H1 (cell line): ENCODE results near the gene ARHGEF38. TPM values are rescaled to one million over a fixed set of nuclear protein-coding genes. Genes with fewer than 3 reads are reported as not detected.

Experiments
- CTCF ChIA-PET: fragments of 300-600 bp; sonication (Branson Sonifier 250); formaldehyde crosslinking; loops from one replicate; lab custom pipeline; 2021; ENCODE audit not compliant: partially characterized antibody; lab: Charles Lee
- POLR2A ChIA-PET: fragments of 300-600 bp; sonication (Branson Sonifier 250); formaldehyde crosslinking; loops from one replicate; lab custom pipeline; 2021; ENCODE audit warnings: inconsistent platforms; ENCODE audit not compliant: partially characterized antibody; lab: Charles Lee
- DNase-seq, 2 experiments: peaks; one replicate each; pipeline versions ENCODE4 v3.0.0 to v3.0.0-alpha.2; 2010 to 2022; ENCODE audit warnings: low spot score in 2 of 2, low read depth in 1 of 2, mixed read lengths in 1 of 2
- FAIRE-seq: peaks from 2 replicates; lab custom pipeline; 2011; peaks lifted over from hg19 to GRCh38; lab: Jason Lieb, UNC
- H2AFZ ChIP-seq: 2 replicates; pipeline ENCODE4 v1.8.1; 2012; ENCODE audit warnings: low read length, inconsistent platforms
- H2AK5ac ChIP-seq: 2 replicates; pipeline ENCODE4 v1.6.1; 2013; ENCODE audit warnings: low read depth, low read length
- H2BK120ac ChIP-seq: replicated peaks from 2 replicates; pipeline ENCODE3; 2013; ENCODE audit warnings: low read depth, low read length, inconsistent platforms
- H2BK12ac ChIP-seq: 2 replicates; pipeline ENCODE4 v1.6.1; 2013; ENCODE audit warnings: low read depth, low read length
- H2BK15ac ChIP-seq: 2 replicates; pipeline ENCODE4 v1.6.1; 2013; ENCODE audit warnings: low read length
- H2BK20ac ChIP-seq: 2 replicates; pipeline ENCODE4 v1.6.1; 2013; ENCODE audit warnings: low read length
- H2BK5ac ChIP-seq: 2 replicates; pipeline ENCODE4 v1.6.1; 2013; ENCODE audit warnings: low read depth, low read length
- H3K14ac ChIP-seq: 2 replicates; pipeline ENCODE4 v1.6.1; 2013; ENCODE audit warnings: inconsistent platforms; ENCODE audit not compliant: insufficient read length
- H3K18ac ChIP-seq: 2 replicates; pipeline ENCODE4 v1.6.1; 2013; ENCODE audit warnings: low read length; ENCODE audit errors: extremely low read depth
- H3K23ac ChIP-seq: 2 replicates; pipeline ENCODE4 v1.6.1; 2013; ENCODE audit warnings: inconsistent platforms; ENCODE audit not compliant: insufficient read length
- H3K23me2 ChIP-seq: 2 replicates; pipeline ENCODE4 v1.6.1; 2013; ENCODE audit warnings: low read depth, low read length
- H3K27ac ChIP-seq: 2 replicates; pipeline ENCODE4 v1.6.1; 2011; ENCODE audit warnings: low read depth, low read length, inconsistent platforms
- H3K27me3 ChIP-seq, 4 experiments: replicated peaks in 1 of 4; 1 replicate in 1 of 4; 2 replicates in 3 of 4; pipeline versions ENCODE4 v1.6.1 to v1.8.1; 2011 to 2013; ENCODE audit warnings: low read length in 3 of 4, mild to moderate bottlenecking in 3 of 4, inconsistent platforms in 2 of 4, mixed read lengths in 2 of 4, moderate library complexity in 1 of 4; ENCODE audit not compliant: control insufficient read depth in 3 of 4, insufficient read depth in 3 of 4; ENCODE audit errors: extremely low read depth in 1 of 4
- H3K36me3 ChIP-seq, 4 experiments: 2 replicates each; pipeline versions ENCODE4 v1.6.1 to v1.8.1; 2011 to 2013; ENCODE audit warnings: mild to moderate bottlenecking in 4 of 4, low read length in 3 of 4, moderate library complexity in 2 of 4, control low read depth in 1 of 4, inconsistent platforms in 1 of 4; ENCODE audit not compliant: insufficient read depth in 4 of 4, control insufficient read depth in 2 of 4
- H3K4ac ChIP-seq: replicated peaks from 2 replicates; pipeline ENCODE3; 2013; ENCODE audit warnings: low read length, low read depth, mixed read lengths, inconsistent platforms; ENCODE audit not compliant: insufficient read length
- H3K4me1 ChIP-seq, 4 experiments: replicated peaks in 1 of 4; 1 replicate in 1 of 4; 2 replicates in 3 of 4; pipeline versions ENCODE4 v1.6.1 to v1.8.1; 2011 to 2013; ENCODE audit warnings: low read length in 3 of 4, inconsistent platforms in 2 of 4, mixed read lengths in 1 of 4; ENCODE audit not compliant: insufficient read depth in 4 of 4, control insufficient read depth in 3 of 4
- H3K4me2 ChIP-seq, 2 experiments: 2 replicates each; pipeline versions ENCODE4 v1.6.1 to v1.8.1; 2011 to 2013; ENCODE audit warnings: low read depth in 2 of 2, low read length in 2 of 2, control low read depth in 1 of 2, inconsistent platforms in 1 of 2, mild to moderate bottlenecking in 1 of 2; ENCODE audit not compliant: insufficient read depth in 1 of 2
- H3K4me3 ChIP-seq, 4 experiments: fragments of 200-600, 300-600 bp in 1 of 4; sonication (generic), shearing (Covaris generic), sonication (Bioruptor Twin) in 1 of 4; 2 replicates each; pipeline versions ENCODE4 v1.5.1 to v1.8.1; 2011 to 2016; ENCODE audit warnings: low read length in 4 of 4, low read depth in 3 of 4, control low read depth in 2 of 4, inconsistent platforms in 2 of 4, mild to moderate bottlenecking in 2 of 4, mixed read lengths in 1 of 4, moderate library complexity in 1 of 4; ENCODE audit not compliant: insufficient read depth in 2 of 4; ENCODE audit errors: extremely low read depth in 1 of 4
- H3K56ac ChIP-seq: replicated peaks from 2 replicates; pipeline ENCODE3; 2013; ENCODE audit warnings: low read depth, mild to moderate bottlenecking, mixed read lengths, low read length, inconsistent platforms; ENCODE audit not compliant: insufficient read length
- H3K79me1 ChIP-seq: 2 replicates; pipeline ENCODE4 v1.6.1; 2013; ENCODE audit warnings: low read depth, low read length, control low read depth
- H3K79me2 ChIP-seq, 2 experiments: 2 replicates each; pipeline versions ENCODE4 v1.6.1 to v1.8.1; 2012 to 2013; ENCODE audit warnings: low read length in 2 of 2, mild to moderate bottlenecking in 2 of 2, inconsistent platforms in 1 of 2; ENCODE audit not compliant: insufficient read depth in 2 of 2, control insufficient read depth in 1 of 2
- H3K9ac ChIP-seq, 4 experiments: replicated peaks in 1 of 4; 1 replicate in 1 of 4; 2 replicates in 3 of 4; pipeline versions ENCODE4 v1.6.1 to v1.8.1; 2011 to 2013; ENCODE audit warnings: low read depth in 3 of 4, low read length in 3 of 4, control low read depth in 2 of 4, mild to moderate bottlenecking in 2 of 4, moderate library complexity in 2 of 4, inconsistent platforms in 1 of 4; ENCODE audit errors: extremely low read depth in 1 of 4
- H3K9me3 ChIP-seq, 2 experiments: 2 replicates each; pipeline versions ENCODE4 v1.6.1 to v1.8.1; 2012 to 2013; ENCODE audit warnings: mild to moderate bottlenecking in 2 of 2, moderate library complexity in 2 of 2, control low read depth in 1 of 2, inconsistent platforms in 1 of 2, low read depth in 1 of 2, low read length in 1 of 2, mixed read lengths in 1 of 2; ENCODE audit not compliant: insufficient read depth in 2 of 2
- H4K20me1 ChIP-seq, 2 experiments: replicated peaks in 1 of 2; 2 replicates each; pipeline versions ENCODE3 to v1.8.1; 2011 to 2013; ENCODE audit warnings: inconsistent platforms in 2 of 2, low read length in 2 of 2, mild to moderate bottlenecking in 1 of 2; ENCODE audit not compliant: insufficient read depth in 2 of 2, control insufficient read depth in 1 of 2
- H4K5ac ChIP-seq: 2 replicates; pipeline ENCODE4 v1.6.1; 2013; ENCODE audit warnings: low read length, low read depth, mixed read lengths, inconsistent platforms; ENCODE audit not compliant: insufficient read length
- H4K8ac ChIP-seq: 2 replicates; pipeline ENCODE4 v1.8.0; 2013; ENCODE audit warnings: mild to moderate bottlenecking, moderate library complexity, low read length, inconsistent platforms; ENCODE audit not compliant: insufficient read depth; ENCODE audit errors: extremely low read depth
- H4K91ac ChIP-seq: replicated peaks from 2 replicates; pipeline ENCODE3; 2013; ENCODE audit warnings: low read length, mixed read lengths, inconsistent platforms; ENCODE audit not compliant: insufficient read length
- BACH1 ChIP-seq: IDR thresholded peaks from 2 replicates; pipeline ENCODE4 v1.6.1; 2012; ENCODE audit warnings: low read length, improper control_type of control experiment
- BCL11A ChIP-seq, 2 experiments: IDR thresholded peaks; one replicate each; pipeline ENCODE4 v1.6.1; 2011; ENCODE audit warnings: low read depth in 2 of 2, low read length in 2 of 2, mild to moderate bottlenecking in 2 of 2
- CBX8 ChIP-seq: fragments of 300-800, 300-1000 bp; sonication (generic); IDR thresholded peaks from 2 replicates; pipeline ENCODE4 v1.7.1; 2016; ENCODE audit warnings: low read depth, low read length, borderline replicate concordance
- GTF2F1 ChIP-seq: IDR thresholded peaks from 2 replicates; pipeline ENCODE4 v1.6.1; 2012; ENCODE audit warnings: low read depth, low read length, improper control_type of control experiment, borderline replicate concordance
- KDM1A ChIP-seq: fragments of 200-600, 300-600 bp; sonication (generic); IDR thresholded peaks from 2 replicates; pipeline ENCODE4 v1.7.1; 2016; ENCODE audit warnings: mild to moderate bottlenecking, low read length, borderline replicate concordance
- NANOG ChIP-seq: IDR thresholded peaks from 2 replicates; pipeline ENCODE4 v1.6.1; 2011; ENCODE audit warnings: low read length, low read depth, mild to moderate bottlenecking, inconsistent platforms; ENCODE audit not compliant: insufficient read depth, poor library complexity, severe bottlenecking
- POLR2A ChIP-seq, 2 experiments: IDR thresholded peaks; 1 replicate in 1 of 2; 2 replicates in 1 of 2; pipeline ENCODE4 v1.6.1; 2011; ENCODE audit warnings: low read depth in 2 of 2, low read length in 2 of 2, mild to moderate bottlenecking in 2 of 2; ENCODE audit errors: control extremely low read depth in 1 of 2
- RBBP5 ChIP-seq: IDR thresholded peaks from 2 replicates; pipeline ENCODE4 v1.7.1; 2012; ENCODE audit warnings: low read depth, mild to moderate bottlenecking, inconsistent platforms, low read length, moderate library complexity, borderline replicate concordance
- RNF2 ChIP-seq: fragments of 200-900, 300-1000 bp; sonication (generic); IDR thresholded peaks from 2 replicates; pipeline ENCODE4 v1.7.1; 2016; ENCODE audit warnings: borderline replicate concordance, low read depth, mild to moderate bottlenecking, antibody characterized with exemption, low read length; ENCODE audit not compliant: poor library complexity, severe bottlenecking; ENCODE audit errors: missing control alignments
- SP4 ChIP-seq: IDR thresholded peaks from 2 replicates; pipeline ENCODE4 v1.6.1; 2012; ENCODE audit warnings: low read length, inconsistent platforms
- TAF1 ChIP-seq: IDR thresholded peaks from 2 replicates; pipeline ENCODE4 v1.6.1; 2011; ENCODE audit warnings: mild to moderate bottlenecking, low read depth, low read length
- WGBS, 2 experiments: shearing (Covaris generic) in 1 of 2; methylation state at CpG; one replicate each; pipeline versions ENCODE4 v1.1.6 to v1.1.7; 2013 to 2015; ENCODE audit warnings: low lambda C conversion rate in 2 of 2, mixed read lengths in 2 of 2, inconsistent platforms in 1 of 2, low coverage in 1 of 2, missing lambda C conversion rate in 1 of 2; ENCODE audit not compliant: insufficient replicate concordance in 2 of 2, insufficient coverage in 1 of 2, insufficient read length in 1 of 2; ENCODE audit errors: extremely low coverage in 1 of 2, missing lambda C conversion rate in 1 of 2; 5-methylcytosine and 5-hydroxymethylcytosine counted together
- polyA plus RNA-seq, 7 experiments: library from polyadenylated mRNA; depleted of rRNA in 3 of 7; stranded (reverse) in 5 of 7; unstranded in 2 of 7; fragments of >200 nt in 5 of 7; fragments of 200-250 nt in 2 of 7; gene quantifications; 1 replicate in 5 of 7; 2 replicates in 1 of 7; 4 replicates in 1 of 7; pipeline versions ENCODE4 v1.2.1 to v1.2.3, GENCODE V29; 2011 to 2013; ENCODE audit warnings: missing spikeins in 2 of 7, mixed read lengths in 2 of 7
- total RNA-seq: library from RNA; stranded (reverse); fragmentation: NEBNext Ultra II Directional; extraction: Animal tissue kit (Norgen Biotek cat#: 25700); gene quantifications from 2 replicates; pipeline ENCODE4 v1.2.1, GENCODE V29; 2021
- TF ChIP-seq, protein P1 (sequence below): IDR thresholded peaks from 2 replicates; pipeline ENCODE4 v1.6.1; 2012; ENCODE audit warnings: low read length, inconsistent platforms

Gene ARHGEF38
- total and polyA plus RNA-seq, 2 of the 8 experiments (the other 6 are each of a cell fraction or from before 2014, with no cell fraction given) = not detected

DNA sequence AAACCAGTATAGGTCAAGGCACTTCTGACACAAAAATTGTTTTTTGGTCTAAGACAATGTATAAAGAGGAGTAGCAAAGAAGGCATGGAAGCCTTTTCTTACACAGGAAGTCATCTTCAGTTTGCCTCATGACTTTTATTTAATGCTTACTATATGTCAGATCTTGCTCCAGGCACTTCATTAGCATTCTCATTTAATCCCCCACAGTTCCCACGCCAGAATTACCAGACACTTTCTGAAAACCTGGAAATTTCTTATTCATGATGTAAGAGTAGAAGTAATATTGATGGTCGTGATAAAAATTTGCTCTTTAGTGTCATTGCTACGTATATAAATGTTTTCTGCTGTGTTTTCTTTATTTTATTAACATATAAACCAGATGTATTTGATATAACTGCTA is 39.2 kb downstream of the ARHGEF38 start:
- Histone ChIP-seq H3K4me1 (0 out of 7 replicates have a peak, but pooled peaks cover 0 to 4% (median 0%) of the 10 kb centered on the region in 4 experiments), H3K79me2 (no peaks in the 10 kb centered on the region), H2BK20ac (no peak overlapping the region), H3K23me2 (no peaks in the 10 kb centered on the region), H2BK5ac (no peak overlapping the region), H3K9me3 (no peaks in the 10 kb centered on the region), H3K4ac (no peak overlapping the region), H3K23ac (no peak overlapping the region), H4K5ac (no peak overlapping the region), H3K4me2 (no peak overlapping the region), H4K20me1 (no peaks in the 10 kb centered on the region), H2BK120ac (no peak overlapping the region), H3K4me3 (no peak overlapping the region), H3K14ac (no peak overlapping the region), H3K9ac (no peak overlapping the region), H4K91ac (no peak overlapping the region), H2BK12ac (no peak overlapping the region), H3K79me1 (no peaks in the 10 kb centered on the region), H2AFZ (no peak overlapping the region), H3K18ac (no peak overlapping the region), H3K56ac (no peak overlapping the region), H3K36me3 (no peaks in the 10 kb centered on the region), H2BK15ac (no peak overlapping the region), H4K8ac (no peak overlapping the region), H2AK5ac (no peak overlapping the region), H3K27me3 (no peaks in the 10 kb centered on the region), H3K27ac (no peak overlapping the region)
- DNase-seq = no peak
- ChIA-PET POLR2A (no interaction called here), CTCF (no interaction called here)
- 81% methylated on average over 3 of the region's 3 CpGs; no CpG with 5 or more reads in 1 of the 2 experiments for WGBS, 2 experiments
- no peak for FAIRE-seq
- TF ChIP-seq NANOG (no peak), TAF1 (no peak), RBBP5 (no peak), GTF2F1 (no peak), RNF2 (no peak), BCL11A (IDR thresholded peaks at IDR 0.05; ENCODE audit: low read depth in 2 of 2, low read length in 2 of 2) (no peak), KDM1A (no peak), POLR2A (IDR thresholded peaks at IDR 0.05; ENCODE audit: control extremely low read depth in 1 of 2, low read depth in 2 of 2, low read length in 2 of 2) (no peak), SP4 (no peak), CBX8 (no peak), BACH1 (no peak)
- TF ChIP-seq, protein P1, sequence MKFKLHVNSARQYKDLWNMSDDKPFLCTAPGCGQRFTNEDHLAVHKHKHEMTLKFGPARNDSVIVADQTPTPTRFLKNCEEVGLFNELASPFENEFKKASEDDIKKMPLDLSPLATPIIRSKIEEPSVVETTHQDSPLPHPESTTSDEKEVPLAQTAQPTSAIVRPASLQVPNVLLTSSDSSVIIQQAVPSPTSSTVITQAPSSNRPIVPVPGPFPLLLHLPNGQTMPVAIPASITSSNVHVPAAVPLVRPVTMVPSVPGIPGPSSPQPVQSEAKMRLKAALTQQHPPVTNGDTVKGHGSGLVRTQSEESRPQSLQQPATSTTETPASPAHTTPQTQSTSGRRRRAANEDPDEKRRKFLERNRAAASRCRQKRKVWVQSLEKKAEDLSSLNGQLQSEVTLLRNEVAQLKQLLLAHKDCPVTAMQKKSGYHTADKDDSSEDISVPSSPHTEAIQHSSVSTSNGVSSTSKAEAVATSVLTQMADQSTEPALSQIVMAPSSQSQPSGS = no peak
